Limb (tissue), 2 donors: ENCODE data around the gene UQCC3.
"Not testable (repeated sequence)": the region's sequence is repeated elsewhere in the genome, so short reads cannot be mapped to it uniquely, and the experiment has no call there.

Experiments
- DNase-seq, 2 donors: peaks; one replicate each; pipeline ENCODE4 v3.0.0-alpha.2; 2016; ENCODE audit errors: extremely low spot score in 2 of 2

Gene UQCC3, protein sequence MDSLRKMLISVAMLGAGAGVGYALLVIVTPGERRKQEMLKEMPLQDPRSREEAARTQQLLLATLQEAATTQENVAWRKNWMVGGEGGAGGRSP

DNA sequence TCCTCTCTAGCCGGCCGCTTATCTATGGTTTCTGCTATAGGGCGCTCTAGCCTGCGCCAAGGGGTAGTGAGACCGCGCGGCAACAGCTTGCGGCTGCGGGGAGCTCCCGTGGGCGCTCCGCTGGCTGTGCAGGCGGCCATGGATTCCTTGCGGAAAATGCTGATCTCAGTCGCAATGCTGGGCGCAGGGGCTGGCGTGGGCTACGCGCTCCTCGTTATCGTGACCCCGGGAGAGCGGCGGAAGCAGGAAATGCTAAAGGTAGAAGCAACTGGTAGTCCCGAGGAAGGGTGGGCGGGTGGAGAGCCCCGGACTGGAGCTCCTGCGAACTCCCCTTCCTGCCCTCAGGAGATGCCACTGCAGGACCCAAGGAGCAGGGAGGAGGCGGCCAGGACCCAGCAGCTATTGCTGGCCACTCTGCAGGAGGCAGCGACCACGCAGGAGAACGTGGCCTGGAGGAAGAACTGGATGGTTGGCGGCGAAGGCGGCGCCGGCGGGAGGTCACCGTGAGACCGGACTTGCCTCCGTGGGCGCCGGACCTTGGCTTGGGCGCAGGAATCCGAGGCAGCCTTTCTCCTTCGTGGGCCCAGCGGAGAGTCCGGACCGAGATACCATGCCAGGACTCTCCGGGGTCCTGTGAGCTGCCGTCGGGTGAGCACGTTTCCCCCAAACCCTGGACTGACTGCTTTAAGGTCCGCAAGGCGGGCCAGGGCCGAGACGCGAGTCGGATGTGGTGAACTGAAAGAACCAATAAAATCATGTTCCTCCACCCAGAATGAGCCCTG lies at the start of gene UQCC3, which contains the start of gene LBHD1:
TSS of gene UQCC3 (plus strand) at position 66 of the 782 bp plus-strand sequence. CDS start at position 139, 73 bp downstream.
TSS of gene LBHD1 (minus strand) at position 660 of the 782 bp plus-strand sequence. CDS start 2,236 bp downstream, outside the sequence.
- DNase-seq: peak; percentile 87 to 88

DNA sequence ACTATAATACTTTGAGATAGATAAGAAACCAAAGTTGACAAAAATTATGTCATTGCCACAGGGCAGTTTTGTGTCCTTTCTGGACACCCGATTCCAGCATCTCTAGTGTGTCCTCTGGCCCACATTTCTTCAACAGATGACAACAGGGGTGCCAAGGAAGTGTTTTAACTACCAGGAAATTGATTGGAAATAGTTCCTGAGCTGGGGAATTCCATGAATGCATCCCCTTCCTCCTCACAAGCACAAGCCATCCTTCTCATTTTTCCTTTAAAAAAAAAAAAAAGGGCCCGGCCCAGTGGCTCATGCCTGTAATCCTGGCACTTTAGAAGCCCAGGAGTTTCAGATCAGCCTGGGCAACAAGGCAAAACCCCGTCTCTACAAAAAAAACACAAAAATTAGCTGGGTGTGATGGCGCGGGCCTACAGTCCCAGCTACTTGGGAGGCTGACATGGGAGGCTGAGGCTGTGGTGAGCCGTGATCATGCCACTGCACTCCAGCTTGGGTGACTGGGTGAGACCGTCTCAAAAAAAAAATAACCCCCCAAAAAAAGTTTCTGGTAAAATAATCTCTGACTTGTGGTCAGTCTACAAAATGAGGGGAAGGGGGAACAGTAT lies 48.9 kb upstream of the UQCC3 start:
- DNase-seq: no peak

DNA sequence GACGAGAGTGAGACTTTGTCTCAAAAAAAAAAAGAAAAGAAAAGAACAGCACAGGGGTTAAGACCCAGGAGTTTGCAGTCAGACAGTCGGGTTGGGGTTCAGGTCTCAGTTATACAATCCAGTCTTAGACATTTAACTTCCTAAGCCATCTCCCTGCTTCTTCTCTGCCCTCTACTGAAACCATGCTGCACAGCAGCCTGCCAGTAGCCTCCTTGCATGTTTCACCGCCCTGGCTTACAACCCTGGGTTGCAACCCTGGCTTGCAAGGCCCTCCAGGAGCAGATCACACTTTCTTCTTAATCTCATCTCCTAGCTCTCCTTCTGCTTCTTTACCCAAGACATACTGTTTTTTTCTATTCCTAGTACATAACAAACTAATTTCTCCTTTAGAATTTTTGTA lies 43.8 kb upstream of the UQCC3 start:
- DNase-seq: no peak

DNA sequence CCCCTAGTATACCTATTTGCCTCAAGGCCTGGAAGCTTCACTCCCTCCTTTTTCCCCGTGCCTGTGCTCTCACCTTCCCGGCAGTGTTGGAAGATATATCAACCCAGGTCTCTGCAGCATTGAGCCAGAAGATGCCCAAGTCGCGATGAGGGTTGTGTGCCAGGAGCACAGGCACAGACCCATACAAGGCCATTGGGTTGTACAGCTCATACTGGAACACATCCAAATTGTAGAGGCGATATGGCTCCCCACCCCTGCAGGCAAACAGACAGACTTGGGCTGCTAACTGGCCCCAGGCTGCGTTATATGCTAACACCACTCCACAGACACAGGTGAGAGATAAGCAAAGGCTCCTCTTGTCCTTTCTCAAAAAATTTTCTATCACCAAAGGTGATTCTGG lies 39.0 kb upstream of the UQCC3 start:
- DNase-seq: no peak

DNA sequence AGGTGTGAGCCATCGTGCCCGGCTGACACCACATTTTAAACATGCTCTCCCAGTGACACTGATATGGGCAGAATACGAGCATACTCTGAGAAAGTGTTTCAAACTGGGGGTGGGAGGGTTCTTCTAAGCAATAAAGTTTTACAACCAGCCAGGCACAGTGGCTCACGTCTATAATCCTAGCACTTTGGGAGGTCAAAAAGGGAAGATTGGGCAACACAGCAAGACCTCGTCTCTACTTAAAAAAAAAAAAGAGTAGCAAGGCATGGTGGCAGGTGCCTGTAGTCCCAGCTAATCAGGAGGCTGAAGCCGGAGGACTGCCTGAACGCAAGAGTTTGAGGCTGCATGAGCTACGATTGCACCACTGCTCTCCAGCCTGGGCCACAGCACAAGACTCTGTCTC lies 27.3 kb upstream of the UQCC3 start:
- DNase-seq: no peak

DNA sequence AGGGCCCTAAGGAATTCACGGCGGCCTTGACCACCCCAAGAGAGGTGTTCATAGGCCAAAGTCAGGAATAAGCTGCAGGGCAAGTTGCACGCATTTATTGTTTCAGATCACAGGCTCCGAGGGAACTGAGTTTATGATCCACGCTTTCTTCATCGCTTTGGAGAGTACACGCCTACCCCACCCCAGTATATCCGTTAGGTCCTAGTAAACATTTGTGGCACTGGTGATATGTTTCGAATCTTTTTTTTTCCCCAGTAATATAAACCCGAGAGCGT lies 25.9 kb upstream of the UQCC3 start:
- DNase-seq: no peak

DNA sequence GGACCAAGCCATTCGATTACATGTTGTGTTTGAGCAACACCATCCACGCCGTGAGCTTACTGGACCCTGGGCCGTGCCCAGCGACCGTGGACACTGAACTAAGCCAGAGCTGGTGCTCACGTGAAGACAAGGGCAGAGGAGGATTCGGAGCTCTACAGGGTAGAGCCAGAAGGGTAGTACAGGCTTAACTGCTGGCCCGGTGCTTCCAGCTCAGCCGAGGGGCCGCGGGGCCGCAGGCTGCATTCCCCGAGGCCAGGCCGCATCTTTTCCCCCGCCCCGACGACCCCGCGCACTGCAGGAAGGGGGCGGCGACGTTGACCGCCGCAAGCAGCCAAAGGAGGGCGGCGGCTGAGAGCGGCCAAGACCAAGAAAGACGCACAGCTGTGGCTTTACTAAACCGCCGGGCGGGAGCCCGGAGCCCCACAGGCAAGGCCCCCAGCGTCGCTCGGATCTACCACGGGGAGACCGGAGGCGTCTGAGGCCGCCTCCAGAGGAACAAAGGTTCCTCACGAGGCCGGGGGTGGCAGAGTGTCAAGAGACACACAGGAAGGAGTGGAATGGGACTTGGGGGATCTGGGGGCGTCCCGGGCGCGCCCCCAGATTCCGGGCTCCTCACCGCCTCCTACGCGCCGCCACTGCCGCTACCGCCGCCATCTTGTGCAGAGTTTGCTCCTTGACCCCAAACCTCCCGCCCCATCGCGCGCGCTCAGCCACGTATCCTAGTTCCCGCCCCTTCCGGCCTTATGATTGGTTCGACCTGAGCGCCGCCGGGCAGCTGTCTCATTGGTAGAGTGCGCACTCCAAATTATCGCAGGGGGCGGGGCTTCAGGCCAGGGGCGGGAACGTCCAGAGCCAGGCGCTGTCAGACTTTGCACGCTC lies 25.3 kb upstream of the UQCC3 start, which contains the start of gene GANAB:
TSS of gene GANAB (minus strand) at position 668 of the 879 bp plus-strand sequence. CDS start at position 654, 14 bp downstream.
- peak; percentile 98 to 99 for DNase-seq

DNA sequence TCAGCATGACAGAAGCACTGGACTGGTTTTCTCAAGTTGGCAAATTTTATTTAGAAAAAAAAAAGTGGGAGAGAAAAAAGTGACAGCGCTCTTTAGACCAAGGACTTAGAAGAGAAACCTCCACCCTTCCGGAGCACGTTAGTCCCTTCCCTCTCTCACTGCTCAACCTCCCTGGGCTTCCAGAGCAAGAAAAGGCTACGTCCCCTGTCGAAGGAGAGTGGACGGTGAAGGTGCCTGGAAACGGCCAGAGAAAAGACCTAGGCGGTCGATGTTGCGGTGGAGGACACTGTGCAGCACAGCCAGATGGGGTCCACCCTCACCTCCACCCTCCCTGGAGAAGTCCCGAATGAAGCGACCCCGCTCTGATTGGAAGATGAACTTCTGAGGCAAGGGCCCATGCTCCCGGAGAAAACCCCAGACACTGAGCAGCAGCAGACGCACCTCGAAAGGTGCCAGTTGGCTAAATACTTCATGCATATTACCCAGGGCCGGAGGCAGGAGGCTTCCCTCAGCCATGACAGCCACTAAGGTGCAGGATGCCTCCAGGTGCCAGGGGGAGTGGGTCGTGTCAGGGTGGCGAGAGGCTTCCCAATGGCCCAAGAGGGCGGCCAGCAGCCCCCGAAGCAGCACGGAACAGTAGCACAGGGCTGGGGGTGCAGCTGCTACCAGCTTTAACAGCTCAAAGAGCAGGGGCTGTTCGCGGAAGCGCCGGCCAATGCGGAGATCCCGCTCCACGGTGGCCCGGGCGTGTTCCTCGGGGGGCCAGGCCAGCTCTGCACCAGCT lies 24.5 kb upstream of the UQCC3 start:
- DNase-seq: no peak

DNA sequence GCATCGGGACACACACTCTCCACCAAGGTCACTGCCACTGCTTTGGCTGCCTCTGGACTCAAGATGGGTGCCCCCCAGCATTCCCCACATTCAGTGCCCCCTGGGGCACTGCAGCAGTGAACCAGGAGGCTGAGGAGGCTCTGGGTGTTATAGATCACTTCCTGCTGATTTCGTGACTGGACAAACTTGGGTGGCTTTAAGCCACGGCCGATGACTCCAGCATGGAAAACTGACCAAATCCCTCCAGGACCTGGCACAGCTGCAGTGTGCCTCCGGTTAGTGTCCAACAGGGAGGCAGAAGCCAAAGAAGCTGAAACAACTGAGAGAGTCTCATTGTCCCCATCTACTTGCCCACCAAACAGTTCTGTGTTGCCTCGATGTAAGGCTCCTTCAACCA lies 23.9 kb upstream of the UQCC3 start:
- no peak for DNase-seq

DNA sequence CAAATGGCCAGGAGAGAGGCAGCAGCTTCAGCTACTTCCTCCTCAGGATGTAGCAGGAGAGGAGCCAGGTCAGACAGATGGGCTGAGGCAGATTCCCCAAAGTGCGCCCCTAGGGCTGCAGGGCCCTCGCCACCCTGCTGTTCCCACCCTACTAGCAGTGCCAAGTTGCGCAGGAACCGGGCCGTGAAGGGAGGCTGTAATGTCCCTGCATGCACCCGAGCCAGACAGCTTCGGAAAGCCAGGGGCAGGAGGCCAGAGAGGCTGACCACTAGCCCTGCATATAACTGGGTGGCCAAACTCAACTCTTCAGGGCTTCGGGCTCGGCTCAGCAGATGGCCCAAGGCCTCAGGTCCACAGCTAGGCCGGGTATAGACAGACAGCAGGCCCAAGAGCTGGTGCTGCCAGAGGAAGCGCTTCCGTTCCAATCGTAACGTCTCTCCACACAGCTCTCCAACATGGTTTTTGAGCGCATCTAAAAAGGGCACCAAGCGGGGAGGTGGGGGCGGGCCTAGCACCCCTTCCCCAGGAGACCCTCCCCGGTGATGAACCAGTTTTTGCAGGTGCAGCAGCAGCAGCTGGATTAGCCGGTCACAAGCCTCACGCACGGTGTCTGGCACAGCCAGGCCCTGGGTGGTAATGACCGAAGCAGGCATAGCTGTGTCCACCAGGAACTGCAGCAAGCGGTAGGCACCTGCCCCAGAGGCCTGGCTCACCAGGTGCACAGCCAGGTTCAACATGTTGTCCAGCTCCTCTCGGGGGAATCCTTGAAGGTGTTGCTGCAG lies 23.1 kb upstream of the UQCC3 start:
- DNase-seq: no peak

DNA sequence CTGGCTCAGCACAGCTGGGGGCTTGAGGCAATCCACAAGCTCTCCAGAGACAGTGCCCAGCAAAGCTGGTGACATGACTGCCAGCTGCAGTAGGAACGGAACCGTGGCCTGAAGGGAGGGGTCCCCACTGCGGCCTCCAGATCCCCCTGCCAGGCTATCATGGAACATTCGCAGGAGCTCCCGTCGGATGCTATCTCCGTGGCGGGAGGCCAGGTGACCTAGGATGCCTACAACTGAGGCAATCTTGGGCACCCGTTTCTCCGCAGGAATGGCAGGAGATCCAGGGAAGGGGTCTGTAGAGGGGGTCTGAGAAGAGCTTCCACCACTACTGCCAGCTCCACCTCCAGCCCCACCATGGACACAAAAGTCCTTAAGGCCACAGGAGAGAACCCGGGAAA lies 22.5 kb upstream of the UQCC3 start:
- DNase-seq: no peak

DNA sequence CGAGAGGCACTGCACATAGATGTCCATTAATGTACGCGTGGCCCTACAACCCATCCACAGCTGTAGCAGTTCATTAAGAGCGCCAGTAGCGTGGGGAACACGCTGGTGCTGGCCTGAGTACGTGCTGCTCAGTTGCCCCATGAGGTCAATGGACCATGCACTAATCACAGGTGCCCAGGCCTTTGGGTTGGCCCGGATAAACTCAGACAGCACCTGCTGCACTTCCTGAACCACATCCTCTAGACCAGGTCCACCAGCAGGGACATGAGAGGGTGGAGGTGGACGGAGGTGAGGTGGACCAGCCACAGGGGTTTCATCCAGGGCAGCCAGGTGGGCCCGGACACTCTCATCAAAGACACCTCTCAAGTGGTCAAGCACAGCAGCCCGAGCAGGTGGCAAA lies 22.0 kb upstream of the UQCC3 start:
- DNase-seq: no peak

DNA sequence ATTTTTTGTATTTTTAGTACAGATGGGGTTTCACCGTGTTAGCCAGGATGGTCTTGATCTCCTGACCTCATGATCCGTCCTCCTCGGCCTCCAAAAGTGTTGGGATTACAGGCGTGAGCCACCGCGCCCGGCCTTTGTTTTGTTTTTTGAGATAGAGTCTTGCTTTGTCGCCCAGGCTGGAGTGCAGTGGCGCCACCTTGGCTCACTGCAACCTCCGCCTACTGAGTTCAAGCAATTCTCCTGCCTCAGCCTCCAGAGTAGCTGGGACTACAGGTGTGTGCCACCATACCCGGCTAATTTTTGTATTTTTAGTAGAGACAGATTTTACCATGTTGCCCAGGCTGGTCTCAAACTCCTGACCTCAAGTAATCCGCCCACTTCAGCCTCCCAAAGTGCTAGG lies 21.2 kb upstream of the UQCC3 start:
- DNase-seq: not testable (repeated sequence)

DNA sequence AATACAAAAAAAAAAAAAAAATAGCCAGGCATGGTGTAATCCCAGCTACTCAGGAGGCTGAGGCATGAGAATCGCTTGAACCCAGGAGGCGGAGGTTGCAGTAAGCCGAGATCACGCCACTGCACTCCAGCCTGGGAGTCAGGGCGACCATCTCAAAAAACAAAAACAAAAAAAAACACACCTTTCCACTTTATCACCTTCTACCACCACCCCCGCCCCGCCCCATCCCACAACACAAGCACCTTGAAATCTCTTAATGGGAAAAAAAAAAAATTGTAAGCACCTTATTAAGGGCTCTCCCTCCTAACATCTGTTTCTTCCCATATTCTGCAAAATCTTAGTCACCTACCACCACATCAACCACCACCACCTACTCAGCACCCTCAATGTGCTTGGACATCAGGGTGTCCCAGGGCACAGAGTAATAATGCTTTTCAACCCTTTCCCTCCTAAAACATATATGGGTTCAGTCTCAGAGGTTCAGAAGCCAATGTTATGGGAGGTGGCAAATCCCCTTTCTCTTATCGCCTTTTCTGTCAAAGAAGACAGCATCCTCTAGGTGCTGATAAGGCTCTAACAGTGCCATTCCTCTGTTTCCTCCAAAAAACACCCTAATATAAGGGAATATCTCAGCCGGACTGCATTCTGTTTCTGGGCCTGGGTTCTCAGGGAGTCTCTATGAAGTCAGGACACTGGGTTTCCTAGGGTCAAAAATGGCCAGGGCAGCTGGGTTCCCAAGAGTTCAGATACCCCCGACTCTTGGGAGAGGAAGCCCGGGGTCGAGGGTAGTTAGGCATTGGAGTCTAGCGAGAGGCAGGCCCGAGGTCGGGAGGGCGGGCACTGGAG lies 19.1 kb upstream of the UQCC3 start:
- DNase-seq: no peak

DNA sequence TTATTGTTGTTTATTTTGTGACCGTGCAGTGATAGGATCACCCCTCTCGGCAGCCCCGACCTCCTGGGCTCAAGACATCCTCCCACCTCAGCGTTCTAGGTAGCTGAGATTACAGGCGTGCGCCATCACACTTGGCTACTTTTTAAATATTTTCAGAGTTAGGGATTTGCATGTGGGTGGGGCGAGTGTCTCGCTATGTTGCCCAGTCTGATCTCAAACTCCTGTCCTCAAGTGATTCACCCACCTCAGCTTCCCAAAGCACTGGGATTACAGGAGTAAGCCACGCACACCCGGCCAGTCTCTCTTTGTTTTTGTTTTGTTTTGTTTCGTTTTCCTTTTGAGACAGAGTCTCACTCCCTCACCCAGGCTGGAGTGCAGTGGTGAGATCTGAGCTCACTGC lies 17.2 kb upstream of the UQCC3 start:
- DNase-seq: no peak

DNA sequence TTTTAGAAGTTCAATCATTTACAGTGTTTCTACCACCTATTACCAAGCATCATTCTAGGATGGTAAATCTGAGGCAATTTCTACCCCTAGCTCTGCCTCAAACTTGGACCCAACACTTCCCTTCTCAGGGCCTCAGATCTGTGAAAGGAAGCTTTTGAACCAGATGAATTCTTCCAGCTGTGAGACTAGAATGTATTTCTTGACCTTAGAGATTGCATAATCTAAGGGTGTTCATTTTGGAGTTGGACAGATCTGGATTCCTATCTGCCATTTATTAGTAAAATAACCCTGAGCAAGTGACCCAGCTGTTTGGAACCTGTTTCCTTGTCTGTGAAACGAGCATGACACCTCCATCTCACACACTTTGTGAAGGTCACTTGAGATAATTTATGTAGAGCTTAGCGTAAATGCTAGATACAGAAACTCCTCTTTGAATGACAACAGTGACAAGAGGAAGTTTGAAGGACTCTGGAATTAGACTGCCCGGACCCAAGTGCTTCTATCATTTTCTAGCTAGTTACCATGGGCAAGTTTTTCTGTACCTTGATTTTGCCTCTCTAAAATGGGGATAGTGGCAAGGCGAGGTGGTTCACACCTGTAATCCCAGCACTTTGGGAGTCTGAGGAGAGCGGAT lies 14.6 kb upstream of the UQCC3 start:
- no peak for DNase-seq

DNA sequence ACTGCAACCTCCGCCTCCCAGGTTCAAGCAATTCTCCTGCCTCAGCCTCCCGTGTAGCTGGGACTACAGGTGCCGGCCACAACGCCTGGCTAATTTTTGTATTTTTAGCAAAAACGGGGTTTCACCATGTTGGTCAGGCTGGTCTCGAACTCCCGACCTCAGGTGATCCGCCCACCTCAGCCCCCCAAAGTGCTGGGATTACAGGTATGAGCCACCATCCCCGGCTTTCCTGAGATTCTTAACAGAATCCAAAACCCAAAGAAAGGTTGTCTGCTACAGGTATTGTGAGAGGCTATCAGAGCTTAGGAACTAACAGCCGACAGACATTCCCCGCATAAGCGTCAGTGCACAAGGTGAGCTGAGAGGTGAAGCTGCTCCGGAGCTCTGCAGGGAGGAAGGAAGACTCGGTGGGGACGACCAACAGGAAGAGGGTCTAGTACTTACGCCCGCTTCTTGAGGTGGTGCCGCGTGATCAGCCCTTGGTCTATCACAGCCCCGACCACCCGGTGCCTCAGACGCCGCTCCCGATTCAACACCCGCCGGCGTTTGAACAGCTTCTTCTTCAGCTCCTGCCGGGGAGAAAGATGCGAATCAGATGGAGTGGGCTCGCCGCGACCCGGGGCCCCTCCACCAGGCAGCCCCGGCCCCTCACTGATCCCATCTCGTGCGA lies 6.9 kb upstream of the UQCC3 start:
- no peak for DNase-seq

DNA sequence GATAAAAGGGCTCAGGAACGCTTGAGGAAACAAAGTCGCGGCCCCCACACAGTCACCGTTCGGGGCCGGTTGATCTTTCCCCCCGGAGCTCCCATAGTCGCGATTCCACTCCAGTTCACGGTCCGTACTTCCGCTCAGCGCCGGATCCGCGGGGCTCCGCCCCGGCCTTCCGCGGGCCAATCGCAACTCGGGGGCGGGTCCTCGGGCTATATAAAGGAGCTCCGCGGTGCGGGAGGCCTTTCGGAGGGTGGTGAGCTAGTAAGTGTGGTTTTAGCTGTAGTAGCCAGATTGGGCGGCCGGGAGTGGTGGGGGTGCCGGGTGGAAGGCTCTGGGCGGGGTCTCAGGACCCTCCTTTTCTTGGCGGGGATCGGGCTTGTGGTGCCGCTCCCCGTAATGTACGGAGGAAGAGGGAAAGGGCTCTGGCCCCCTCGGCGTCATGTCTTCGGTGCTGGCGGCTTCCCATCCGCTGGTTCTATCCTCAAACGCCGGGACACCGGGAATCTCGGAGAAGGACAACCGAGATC lies 6.3 kb upstream of the UQCC3 start, which contains the start of the genes C11orf98 and CSKMT:
TSS of gene C11orf98 (minus strand) at position 136 of the 524 bp plus-strand sequence. CDS start at position 95, 41 bp downstream.
TSS of gene CSKMT (plus strand) at position 238 of the 524 bp plus-strand sequence. CDS start 568 bp downstream, outside the sequence.
- DNase-seq: peak; percentile 94 to 98
